GM21825 (cell line): Measurements from ENCODE around the gene FZD4.
"Not testable (repeated sequence)": the region's sequence is repeated elsewhere in the genome, so short reads cannot be mapped to it uniquely, and the experiment has no call there.

Experiments used
- ATAC-seq: cut with Tn5 transposase; IDR thresholded peaks from one replicate; pipeline ENCODE4 v1.9.1; 2021; ENCODE audit warnings: mild to moderate bottlenecking, moderate library complexity; ENCODE audit not compliant: unreplicated experiment

Gene FZD4

GRCh38 chr11:86955361-86956120 lies at the start of gene FZD4:
FZD4 (minus strand) TSS chr11:86955395; CDS start chr11:86955085, 310 bp downstream.
- peak; percentile 97 for ATAC-seq

- ATAC-seq: not testable (repeated sequence)
Observed at GRCh38 chr11:87004281-87004680, 49.1 kb upstream of the FZD4 start.

DNA sequence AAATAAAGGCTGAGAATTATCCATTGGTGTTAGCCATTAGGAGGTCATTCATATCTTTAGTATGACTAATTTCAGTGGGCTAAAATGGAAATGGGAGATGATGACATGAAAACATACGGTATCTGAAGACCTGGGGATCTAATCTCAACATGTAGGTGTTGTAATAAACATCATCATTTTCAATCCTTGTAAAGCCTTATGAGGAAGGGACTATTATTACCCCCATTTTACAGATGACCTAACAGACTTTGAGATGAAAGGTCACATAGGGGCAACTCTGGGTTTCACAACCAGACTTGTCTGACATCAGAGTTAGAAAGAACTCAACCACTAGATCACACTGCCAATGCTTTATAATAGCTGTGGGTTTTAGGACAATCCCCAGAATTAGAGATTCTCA lies 47.7 kb upstream of the FZD4 start:
- ATAC-seq: no peak

DNA sequence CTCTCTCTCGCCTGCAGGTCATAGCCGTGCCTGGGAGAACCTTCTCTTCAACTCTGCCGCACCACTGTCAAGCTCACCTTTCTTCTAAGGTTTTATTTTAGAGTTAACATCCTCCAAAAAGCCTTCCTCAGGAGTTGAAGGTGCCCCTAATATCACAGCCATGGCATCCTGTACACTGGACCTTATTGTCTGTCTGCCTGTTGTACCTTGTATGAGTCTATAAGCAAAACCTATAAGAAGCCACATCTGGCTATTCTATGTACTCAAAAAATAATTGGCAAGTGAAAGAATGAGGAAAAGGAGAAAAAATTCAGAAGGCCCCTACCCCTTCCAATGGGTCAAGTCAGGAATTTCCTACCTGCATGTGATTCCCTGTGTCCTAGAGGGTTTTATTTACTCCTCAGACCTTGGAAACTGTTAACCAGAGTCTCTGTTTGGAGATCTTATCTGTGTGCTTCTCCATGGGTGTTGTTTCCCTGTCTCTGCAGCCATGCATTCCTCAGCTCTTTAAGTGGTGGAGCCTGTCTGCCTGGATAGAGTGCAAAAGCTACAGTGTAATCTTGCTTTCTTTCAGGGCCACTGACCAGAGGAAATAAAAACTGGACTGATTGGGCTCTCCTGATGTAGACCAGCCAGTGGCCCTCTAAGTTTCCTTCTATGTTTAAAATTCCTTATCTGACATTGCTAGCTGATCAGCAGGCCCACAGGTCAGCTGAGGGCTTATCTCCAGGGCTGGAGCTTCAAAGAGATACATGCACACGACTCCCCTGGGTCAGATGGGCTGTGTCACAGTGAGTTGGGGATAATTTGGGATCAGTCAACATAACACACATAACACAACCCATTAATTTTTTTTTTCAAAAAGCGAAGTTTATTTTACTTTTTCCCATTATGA lies 44.9 kb upstream of the FZD4 start:
- ATAC-seq: no peak

DNA sequence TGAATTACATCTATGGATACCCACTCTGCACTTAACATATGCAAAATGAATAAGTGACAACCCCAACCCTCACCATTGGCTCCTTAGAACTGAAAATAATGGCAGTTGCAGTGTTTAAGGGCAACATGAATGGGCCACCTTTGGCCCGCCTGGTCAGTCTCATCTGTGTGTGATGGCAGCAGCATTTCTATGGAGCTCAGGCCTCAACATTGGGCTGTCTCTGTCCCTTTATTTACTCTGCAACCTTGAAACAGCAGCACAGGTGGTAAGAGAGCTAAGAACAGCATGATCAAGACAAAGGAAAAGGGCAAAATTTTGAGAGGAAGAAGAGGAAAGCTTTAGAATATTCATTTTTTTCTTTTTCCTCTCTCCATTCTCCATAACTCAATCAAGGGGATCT lies 44.2 kb upstream of the FZD4 start:
- ATAC-seq: no peak

DNA sequence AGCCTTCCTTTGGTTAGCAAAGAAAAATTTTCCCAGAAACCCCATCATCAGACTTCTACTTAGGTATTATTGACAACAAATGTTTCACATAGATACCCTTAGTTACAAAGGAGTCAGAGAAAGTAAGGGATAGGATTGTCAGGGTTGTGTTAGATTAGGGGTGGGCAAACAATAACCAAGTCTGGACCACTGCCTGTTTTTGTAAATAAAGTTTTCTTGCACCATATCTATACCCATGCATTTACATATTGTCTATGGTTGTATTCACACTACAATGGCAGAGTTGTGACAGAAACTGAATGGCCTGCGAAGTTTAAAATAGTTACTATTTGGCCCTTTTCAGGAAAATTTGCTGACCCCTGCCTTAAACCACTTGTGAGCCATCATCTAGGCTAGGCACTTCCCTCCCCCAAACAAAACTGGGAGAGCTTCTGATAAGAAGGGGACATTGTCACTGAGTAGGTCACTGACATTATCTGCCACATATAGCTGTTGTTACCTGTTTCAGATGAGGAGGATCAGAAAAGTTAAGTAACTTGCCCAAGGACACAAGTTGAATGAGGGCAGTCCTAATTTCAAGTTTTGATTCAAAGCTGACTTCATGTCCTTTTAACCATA lies 41.9 kb upstream of the FZD4 start:
- no peak for ATAC-seq

DNA sequence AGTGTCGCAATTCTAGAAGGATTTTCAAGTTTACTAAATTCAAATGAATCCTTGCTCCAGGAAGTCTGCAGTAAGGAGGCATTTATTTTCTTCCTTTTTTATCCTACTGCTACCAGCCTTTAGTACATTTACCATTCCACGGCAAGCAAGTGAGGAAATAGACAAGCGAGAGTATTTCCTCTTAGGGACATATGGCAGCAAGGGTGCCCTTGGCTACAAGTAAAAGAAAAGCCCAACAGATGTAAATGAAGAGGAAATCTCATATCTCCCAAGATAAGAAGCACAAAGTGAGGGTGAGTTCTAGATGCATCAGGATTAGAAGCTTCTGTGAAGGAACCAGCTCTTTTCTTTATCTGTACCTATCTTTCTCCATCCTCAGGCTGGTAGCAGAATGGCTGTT lies 37.8 kb upstream of the FZD4 start:
- no peak for ATAC-seq

DNA sequence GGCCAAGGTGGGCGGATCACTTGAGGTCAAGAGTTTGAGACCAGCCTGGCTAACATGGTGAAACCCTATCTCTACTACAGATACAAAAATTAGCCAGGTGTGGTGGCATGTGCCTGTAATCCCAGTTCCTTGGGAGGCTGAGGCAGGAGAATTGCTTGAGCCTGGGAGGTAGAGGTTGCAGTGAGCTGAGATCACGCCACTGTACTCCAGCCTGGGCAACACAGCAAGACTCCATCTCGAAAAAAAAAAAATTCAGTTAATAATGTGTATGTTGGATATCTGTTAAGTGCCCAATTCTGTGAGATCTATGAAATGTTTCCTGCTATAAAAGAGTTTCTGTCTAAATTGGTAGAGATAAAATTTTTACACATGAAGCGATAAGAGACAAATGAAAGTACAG lies 37.1 kb upstream of the FZD4 start:
- not testable (repeated sequence) for ATAC-seq

- no peak for ATAC-seq
Observed at GRCh38 chr11:86991341-86991740, 36.1 kb upstream of the FZD4 start.

GRCh38 chr11:86990515-86990914 lies 35.3 kb upstream of the FZD4 start:
- no peak for ATAC-seq

GRCh38 chr11:86990031-86990430 lies 34.8 kb upstream of the FZD4 start:
- no peak for ATAC-seq

GRCh38 chr11:86988351-86988881 lies 33.2 kb upstream of the FZD4 start:
- ATAC-seq: no peak

DNA sequence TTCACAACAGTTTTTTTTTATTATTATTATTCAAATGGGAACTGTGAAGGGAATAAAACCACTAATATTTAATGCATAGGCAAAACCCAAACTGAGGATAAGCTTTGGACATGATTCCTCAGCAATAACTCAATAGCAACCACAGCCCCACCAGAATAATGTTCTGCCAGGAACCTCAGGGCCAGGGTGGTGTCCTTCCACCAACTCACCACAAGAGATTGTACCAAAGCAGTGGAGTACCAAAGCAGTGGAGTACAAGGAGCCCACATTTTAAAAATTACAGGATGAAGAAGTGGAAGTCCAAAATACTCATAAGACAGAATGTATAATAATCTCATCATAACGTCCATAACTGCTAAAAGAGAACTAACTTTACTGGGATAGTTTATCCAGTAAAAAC lies 32.5 kb upstream of the FZD4 start:
- no peak for ATAC-seq

DNA sequence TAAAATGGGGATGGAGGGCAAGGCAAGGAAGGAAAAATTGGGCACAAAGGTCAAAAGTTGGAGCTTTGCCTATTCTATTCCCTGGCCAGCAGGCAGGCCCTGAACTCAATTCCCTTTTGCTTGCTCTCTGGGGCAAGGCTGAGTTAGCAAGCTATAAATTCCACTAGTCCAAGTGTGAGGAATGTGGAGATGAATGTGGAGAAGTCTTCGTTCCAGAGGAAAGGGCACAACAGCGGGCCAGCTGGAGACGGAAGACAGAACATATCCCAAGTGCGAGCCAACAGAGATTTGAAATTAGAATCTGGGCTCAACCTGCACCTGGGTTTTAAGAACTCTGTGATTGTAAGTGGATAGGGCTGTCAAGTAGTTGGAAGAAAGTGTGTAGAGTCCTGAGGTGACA lies 29.5 kb upstream of the FZD4 start:
- ATAC-seq: no peak

GRCh38 chr11:86983021-86983488 lies 27.9 kb upstream of the FZD4 start:
- no peak for ATAC-seq

DNA sequence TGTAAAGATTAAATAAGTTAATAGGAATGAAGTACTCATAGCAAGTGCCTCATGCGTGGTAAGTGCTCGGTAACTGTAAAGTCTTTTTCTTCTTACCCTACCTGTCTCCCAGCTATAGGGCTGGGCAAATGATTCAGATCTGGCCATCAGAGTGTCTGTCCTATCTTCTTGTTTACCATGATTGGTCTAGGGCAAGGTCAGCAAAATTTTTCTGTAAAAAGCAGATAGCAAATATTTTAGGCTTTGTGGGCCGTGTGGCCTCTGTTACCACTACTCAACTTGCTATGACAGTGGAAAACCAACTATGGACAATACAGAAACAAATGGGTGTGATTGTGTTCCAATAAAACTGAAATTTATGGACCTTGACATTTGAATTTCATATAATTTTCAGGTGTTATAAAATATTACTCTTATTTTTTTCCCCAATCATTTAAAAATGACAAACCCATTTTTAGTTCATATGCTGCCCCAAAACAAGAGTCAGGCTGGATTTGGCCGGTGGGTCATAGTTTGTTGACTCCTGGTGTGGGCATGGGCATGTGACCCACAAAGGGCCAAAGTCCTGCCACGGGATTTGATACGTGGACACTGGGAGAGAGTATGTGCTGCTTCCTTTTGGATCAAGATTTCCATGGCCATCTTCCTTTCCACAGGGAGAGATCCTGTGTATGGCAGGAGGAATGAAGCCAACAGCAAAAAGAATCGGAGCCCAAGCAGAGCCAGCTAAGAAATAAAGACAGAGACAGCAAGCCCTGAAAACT lies 26.8 kb upstream of the FZD4 start:
- ATAC-seq: no peak

DNA sequence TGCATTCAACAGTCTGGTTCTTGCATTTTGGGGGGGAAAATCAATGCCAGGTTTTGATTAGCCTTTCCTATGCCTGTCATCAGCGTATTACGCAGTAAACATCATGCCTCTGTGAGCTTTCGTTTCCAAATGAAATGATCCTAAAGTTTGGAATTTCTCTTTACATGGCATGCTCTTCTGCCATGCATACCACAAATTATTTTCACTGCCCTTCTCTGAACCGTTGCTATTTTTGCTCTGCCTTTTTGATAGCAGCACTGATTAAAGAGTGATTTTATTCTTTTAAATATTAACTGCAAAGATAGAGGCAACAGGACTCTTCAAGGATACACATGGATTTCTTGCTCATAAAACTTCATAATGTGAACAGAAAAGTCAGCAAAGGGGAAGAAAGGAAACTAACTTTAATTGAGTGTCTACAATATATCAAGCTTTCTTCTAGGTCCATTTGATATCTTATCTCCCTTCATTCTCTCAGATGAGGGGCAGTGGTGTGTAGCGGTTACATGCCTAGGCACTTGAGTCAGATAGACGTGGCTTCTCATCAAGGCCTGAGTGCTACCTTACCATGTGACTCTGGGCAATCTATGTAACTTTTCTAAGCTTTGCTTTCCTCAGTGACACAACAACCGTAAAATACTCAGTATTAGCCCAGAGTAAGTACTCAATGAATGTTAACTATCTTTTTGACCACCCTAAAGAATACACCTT lies 25.0 kb upstream of the FZD4 start:
- ATAC-seq: no peak

DNA sequence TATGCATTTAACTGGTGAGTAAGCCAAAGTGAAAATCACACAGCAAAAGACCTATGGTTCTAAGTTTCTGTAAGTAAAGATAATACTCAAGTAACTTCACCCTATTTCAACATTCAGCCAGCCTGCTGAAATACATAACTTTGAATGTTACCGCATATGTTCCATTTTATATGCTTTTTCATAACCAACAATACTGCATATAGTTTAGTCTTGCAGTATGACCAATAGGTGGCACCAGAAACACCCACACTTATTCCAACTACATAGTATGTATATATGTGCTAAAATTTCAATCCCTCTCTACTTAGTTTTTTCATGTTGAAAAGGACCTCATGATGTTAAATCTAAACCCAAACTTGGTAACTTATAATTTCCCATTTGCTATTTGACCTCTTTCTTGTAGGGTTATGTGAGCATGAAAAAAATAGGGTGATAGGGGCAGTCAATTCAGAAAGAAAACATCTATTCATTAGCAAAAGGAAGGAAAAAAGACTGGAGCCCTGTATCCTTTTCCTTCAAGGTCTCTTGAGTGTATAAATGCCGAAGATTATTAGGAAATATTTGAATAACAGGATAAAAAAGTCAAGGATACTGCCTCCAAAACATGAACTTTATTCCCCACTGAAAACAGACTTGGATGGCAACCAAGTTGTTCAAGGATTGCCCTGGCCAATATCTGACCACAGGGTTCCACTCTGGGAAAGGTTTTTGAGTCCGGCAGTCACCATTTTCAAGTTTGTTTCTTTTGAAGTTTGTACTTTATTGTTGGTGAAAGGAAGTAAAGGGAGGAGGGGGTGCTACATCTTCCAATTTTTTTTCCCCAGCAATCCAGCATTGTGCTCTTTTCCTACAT lies 23.8 kb upstream of the FZD4 start:
- no peak for ATAC-seq

GRCh38 chr11:86978247-86978646 lies 23.1 kb upstream of the FZD4 start:
- no peak for ATAC-seq
